Measurements from ENCODE around the gene SERPINA5.

Gene SERPINA5

GRCh38 chr14:94594441-94594840 is 13.2 kb downstream of the SERPINA5 start:
- TF ChIP-seq, protein P1, sequence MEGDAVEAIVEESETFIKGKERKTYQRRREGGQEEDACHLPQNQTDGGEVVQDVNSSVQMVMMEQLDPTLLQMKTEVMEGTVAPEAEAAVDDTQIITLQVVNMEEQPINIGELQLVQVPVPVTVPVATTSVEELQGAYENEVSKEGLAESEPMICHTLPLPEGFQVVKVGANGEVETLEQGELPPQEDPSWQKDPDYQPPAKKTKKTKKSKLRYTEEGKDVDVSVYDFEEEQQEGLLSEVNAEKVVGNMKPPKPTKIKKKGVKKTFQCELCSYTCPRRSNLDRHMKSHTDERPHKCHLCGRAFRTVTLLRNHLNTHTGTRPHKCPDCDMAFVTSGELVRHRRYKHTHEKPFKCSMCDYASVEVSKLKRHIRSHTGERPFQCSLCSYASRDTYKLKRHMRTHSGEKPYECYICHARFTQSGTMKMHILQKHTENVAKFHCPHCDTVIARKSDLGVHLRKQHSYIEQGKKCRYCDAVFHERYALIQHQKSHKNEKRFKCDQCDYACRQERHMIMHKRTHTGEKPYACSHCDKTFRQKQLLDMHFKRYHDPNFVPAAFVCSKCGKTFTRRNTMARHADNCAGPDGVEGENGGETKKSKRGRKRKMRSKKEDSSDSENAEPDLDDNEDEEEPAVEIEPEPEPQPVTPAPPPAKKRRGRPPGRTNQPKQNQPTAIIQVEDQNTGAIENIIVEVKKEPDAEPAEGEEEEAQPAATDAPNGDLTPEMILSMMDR (IDR thresholded peaks at IDR 0.05; ENCODE audit: insufficient read depth, missing control alignments) = no peak
- FAIRE-seq (no peak), DNase-seq (ENCODE audit: insufficient read length, low spot score) (no peak)

DNA sequence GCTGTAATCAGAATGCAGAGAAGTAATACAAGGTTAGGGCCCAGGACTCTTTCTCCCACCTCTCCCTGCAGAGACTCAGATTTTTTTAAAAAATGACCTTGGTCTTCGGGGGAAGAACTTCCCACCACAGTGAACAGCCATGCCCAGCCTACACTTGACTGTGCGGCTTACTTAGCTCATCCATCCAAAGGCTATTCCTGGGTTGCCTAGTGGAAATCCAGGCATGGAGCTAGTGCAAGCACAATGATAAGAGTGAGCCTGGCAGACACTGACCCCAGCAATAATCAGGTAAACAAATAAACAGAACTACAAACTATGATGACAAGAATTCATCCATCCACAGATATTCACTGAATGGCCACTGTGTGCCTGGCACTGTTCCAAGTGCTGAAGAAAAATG is 14.7 kb downstream of the SERPINA5 start:
- TF ChIP-seq, protein P1 (IDR thresholded peaks at IDR 0.05; ENCODE audit: insufficient read depth, missing control alignments) = no peak
- FAIRE-seq = no peak
- no peak for DNase-seq (ENCODE audit: insufficient read length, low spot score)

DNA sequence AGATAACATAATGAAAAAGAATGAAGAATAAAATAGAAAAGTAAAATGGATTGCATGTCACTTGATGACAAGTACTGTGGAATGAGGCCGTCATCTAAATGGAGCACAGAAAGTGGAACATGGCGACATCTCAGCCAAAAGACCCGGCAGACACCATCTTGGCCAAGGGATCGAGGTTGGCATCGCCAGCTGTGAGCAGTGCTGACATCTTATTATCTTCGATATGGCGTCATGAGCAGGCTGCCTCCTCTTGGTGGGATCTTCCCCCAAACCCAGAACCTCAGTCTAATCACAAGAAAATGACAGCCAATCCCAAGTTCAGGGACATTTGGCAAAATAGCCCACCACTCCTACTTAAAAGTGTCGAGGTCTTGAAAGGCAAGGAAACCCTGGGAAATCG is 15.1 kb downstream of the SERPINA5 start:
- no peak for FAIRE-seq
- TF ChIP-seq, protein P1 (IDR thresholded peaks at IDR 0.05; ENCODE audit: insufficient read depth, missing control alignments) = no peak

GRCh38 chr14:94597788-94598187 is 16.6 kb downstream of the SERPINA5 start:
- FAIRE-seq (no peak), DNase-seq (ENCODE audit: insufficient read length, low spot score) (no peak)
- TF ChIP-seq, protein P1 (IDR thresholded peaks at IDR 0.05; ENCODE audit: insufficient read depth, missing control alignments) = no peak

More for the DNA sequence above, 15.1 kb downstream of the SERPINA5 start:
- DNase-seq (ENCODE audit: insufficient read length, low spot score) = no peak

- TF ChIP-seq, protein P1 (IDR thresholded peaks at IDR 0.05; ENCODE audit: insufficient read depth, missing control alignments) = no peak
- DNase-seq (ENCODE audit: insufficient read length, low spot score) (no peak), FAIRE-seq (no peak)
Observed at GRCh38 chr14:94598506-94598815, 17.2 kb downstream of the SERPINA5 start.

DNA sequence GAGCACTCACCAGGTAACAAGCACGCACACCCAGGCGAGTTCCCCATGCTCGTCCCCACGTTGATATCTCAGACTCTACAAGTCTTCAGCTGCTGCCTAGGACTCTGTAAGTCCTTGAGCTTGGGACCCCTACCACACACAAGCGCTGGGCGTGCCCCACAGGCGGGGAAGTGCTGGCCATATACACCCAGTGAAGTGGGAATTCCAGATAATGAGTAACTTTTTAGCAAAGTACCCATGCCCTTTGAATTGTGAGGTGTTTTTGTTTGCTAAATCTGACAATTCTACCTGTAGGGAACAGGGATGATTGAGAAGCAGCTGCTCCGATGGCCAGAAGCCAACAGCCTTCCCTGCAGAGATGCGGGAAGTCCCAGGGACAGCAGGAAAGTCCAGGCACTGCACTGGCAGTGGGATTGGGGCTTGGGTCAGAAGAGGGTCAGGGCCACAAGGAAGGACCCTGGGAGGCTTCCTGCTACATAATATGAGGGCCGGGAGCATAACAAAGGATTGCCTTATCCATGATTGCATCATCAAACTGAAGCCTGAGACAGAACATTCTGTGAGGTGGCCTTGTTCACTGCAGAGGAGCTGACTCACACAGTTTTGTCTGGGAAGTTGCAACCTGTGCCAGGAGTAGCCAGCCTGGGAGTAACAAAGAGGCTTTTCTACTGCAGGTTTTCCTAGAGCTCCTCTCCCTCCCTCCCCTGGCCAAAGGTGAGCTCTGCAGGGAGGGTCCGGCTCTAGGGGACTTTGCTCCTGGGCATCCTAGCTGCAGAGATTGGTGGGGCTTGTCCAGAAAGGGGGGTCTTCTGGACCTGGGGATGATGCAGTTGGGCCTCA is 17.8 kb downstream of the SERPINA5 start:
- no peak for FAIRE-seq
- DNase-seq (ENCODE audit: insufficient read length, low spot score) = no peak
- TF ChIP-seq, protein P1 (IDR thresholded peaks at IDR 0.05; ENCODE audit: insufficient read depth, missing control alignments) = no peak

GRCh38 chr14:94599656-94600004 is 18.4 kb downstream of the SERPINA5 start:
- FAIRE-seq (no peak), DNase-seq (ENCODE audit: insufficient read length, low spot score) (no peak)
- TF ChIP-seq, protein P1 (IDR thresholded peaks at IDR 0.05; ENCODE audit: insufficient read depth, missing control alignments) = no peak

Data from D721Med (cell line).